ENCODE measurements around the gene DYNLT2.

- TF ChIP-seq CTCF (conservative IDR thresholded peaks at IDR 0.05 in 1 of 2, IDR thresholded peaks at IDR 0.05 in 1 of 2; ENCODE audit: low read depth in 1 of 2, low read length in 2 of 2): no peak
- TF ChIP-seq EZH2 (IDR thresholded peaks at IDR 0.05; ENCODE audit: low read length, missing control alignments): no peak
These were observed 43.1 kb upstream of the DYNLT2 start for GRCh38 chr6:169794317-169795055.
